Brain microvascular endothelial cell (primary cell): Measurements from ENCODE around the gene IWS1.

Experiments
- DNase-seq: peaks from one replicate; pipeline ENCODE4 v3.0.0-alpha.2; 2020
- H3K27ac ChIP-seq: fragments of 250-450 bp; sonication (Bioruptor Pico); 2 replicates; pipeline ENCODE4 v1.5.1; 2020; ENCODE audit warnings: mild to moderate bottlenecking, moderate library complexity
- H3K27me3 ChIP-seq: fragments of 250-450 bp; sonication (Bioruptor Pico); replicated peaks from 2 replicates; pipeline ENCODE4 v1.5.1; 2020; ENCODE audit warnings: mild to moderate bottlenecking
- H3K36me3 ChIP-seq: fragments of 250-450 bp; sonication (Bioruptor Pico); replicated peaks from 2 replicates; pipeline ENCODE4 v1.5.1; 2020; ENCODE audit warnings: mild to moderate bottlenecking
- H3K4me3 ChIP-seq: 2 replicates; pipeline ENCODE4 v1.5.1; 2011; ENCODE audit warnings: low read depth, mild to moderate bottlenecking, control low read depth, low read length, moderate library complexity
- in situ Hi-C: cut with HindIII; loops from 2 replicates; pipeline ENCODE4 v1.10.0; 2017; ENCODE audit warnings: low sequenced_read_pairs, low pct_ligation_motif_present
- TF ChIP-seq, protein P1 (sequence below): IDR thresholded peaks from 2 replicates; pipeline ENCODE4 v1.5.1; 2011; ENCODE audit warnings: low read depth, mild to moderate bottlenecking, moderate library complexity, low read length, control low read depth, inconsistent platforms; ENCODE audit errors: missing control alignments

Gene IWS1

DNA sequence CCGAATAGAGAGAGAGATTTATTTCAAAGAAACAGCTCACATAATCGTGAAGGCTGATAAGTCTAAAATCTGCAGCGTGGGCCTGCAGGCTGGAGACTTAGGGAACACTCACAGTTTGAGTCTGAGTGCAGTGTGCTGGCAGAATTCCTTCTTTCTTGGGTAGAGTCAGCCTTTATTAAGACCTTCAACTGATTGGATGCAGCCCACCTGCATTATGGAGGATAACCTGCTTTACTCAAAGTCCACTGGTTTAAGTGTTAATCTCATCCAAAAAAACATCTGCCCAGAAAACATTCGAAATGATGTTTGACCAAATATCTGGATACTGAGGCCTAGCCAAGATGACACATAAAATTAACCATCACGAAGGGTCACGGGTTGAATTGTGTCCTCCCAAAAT is 91.8 kb downstream of the IWS1 start:
- Histone ChIP-seq H3K36me3 (no peaks in the 10 kb centered on the region), H3K4me3 (no peak overlapping the region), H3K27me3 (no peaks in the 10 kb centered on the region), H3K27ac (no peak overlapping the region)
- no peak for DNase-seq
- in situ Hi-C loops, result no loop called here
- TF ChIP-seq, protein P1, sequence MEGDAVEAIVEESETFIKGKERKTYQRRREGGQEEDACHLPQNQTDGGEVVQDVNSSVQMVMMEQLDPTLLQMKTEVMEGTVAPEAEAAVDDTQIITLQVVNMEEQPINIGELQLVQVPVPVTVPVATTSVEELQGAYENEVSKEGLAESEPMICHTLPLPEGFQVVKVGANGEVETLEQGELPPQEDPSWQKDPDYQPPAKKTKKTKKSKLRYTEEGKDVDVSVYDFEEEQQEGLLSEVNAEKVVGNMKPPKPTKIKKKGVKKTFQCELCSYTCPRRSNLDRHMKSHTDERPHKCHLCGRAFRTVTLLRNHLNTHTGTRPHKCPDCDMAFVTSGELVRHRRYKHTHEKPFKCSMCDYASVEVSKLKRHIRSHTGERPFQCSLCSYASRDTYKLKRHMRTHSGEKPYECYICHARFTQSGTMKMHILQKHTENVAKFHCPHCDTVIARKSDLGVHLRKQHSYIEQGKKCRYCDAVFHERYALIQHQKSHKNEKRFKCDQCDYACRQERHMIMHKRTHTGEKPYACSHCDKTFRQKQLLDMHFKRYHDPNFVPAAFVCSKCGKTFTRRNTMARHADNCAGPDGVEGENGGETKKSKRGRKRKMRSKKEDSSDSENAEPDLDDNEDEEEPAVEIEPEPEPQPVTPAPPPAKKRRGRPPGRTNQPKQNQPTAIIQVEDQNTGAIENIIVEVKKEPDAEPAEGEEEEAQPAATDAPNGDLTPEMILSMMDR, result no peak

DNA sequence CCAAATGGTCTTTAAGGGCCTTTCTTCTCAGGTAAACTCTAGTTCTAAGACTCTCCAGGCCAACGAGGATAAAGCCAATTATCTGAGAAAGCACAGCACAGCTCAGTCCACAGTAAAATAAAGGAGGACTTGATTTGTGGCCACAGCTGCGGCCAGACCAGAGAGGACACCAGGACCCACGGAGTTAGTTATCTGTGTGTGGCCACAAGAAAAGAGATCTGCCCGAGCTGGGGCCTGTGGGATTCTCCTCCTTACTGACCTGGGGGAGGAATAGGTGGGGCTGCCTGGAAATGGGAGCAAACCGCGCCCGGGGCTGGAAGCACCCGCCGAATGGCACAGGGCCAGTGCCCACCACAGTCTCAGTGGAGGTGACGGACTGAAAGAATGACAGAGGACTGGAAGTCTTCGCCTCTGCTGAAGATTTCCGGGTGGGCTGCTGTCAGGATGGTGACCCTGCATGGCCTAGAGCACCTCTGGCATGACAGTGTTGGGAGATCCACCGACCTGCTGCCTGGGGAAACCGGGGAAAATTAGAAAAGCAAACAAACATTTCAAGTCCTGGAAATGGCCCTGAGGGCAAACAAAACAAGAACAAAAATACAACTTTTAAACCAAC is 94.8 kb downstream of the IWS1 start:
- Histone ChIP-seq H3K4me3 (no peak overlapping the region), H3K36me3 (no peaks in the 10 kb centered on the region), H3K27me3 (no peaks in the 10 kb centered on the region), H3K27ac (no peak overlapping the region)
- TF ChIP-seq, protein P1, result no peak
- in situ Hi-C loops, result no loop called here
- no peak for DNase-seq
